A549 treated with dexamethasone at 1 μM for 4 hours (cell line): ENCODE data around the gene MED22. TPM values are rescaled to one million over a fixed set of nuclear protein-coding genes. Genes with fewer than 3 reads are reported as not detected.

Experiments
- total RNA-seq: library from RNA; stranded (reverse); fragments of 200-300 nt; extraction: Qiagen RNA extraction; gene quantifications from 5 replicates; pipeline ENCODE4 v1.2.3, GENCODE V29; 2022

The MED22 gene
- total RNA-seq = 19.2 to 29.6 TPM (median 29.4 TPM) in 5 replicates

DNA sequence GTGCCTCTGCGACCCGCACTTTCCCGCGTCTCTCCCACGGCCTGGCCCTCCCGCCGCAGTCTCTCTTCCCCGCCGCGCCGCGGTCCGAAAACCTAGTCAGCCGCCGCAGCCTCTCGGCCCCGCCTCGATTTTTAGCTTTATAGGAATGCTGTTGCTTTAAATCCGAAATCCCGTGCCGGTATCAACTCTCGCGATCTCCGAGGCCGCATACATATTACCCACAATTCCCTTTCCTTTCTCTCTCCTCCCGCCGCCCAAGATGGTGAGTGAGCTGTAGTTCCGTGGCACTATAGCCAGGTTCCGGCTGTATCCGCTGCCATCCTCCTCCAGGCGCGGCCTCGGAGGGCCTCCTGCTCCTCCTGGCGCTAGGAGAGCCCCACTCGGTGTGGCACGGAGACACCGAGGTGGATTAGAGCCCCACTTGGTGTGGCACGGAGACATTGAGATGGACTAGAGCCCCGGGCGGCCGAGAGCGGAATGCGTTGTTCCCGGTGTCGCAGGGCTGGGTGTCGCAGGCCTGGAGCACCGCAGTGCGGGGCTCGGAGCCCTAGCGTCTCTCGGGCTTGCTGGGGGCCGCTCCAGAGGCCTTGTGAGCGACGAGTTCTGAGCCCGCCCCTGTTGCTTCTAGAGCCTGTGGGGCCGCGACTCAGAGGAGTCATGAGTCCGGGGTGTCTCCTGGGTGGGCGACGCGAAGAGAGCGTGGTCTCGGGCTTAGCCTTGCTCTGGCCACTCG, at the start of gene MED22, which contains the start of gene RPL7A:
TSS of gene MED22 (minus strand) at position 147 of the 733 bp plus-strand sequence. CDS start 1,469 bp downstream, outside the sequence.
TSS of gene RPL7A (plus strand) at position 234 of the 733 bp plus-strand sequence. CDS start at position 260, 26 bp downstream.

DNA sequence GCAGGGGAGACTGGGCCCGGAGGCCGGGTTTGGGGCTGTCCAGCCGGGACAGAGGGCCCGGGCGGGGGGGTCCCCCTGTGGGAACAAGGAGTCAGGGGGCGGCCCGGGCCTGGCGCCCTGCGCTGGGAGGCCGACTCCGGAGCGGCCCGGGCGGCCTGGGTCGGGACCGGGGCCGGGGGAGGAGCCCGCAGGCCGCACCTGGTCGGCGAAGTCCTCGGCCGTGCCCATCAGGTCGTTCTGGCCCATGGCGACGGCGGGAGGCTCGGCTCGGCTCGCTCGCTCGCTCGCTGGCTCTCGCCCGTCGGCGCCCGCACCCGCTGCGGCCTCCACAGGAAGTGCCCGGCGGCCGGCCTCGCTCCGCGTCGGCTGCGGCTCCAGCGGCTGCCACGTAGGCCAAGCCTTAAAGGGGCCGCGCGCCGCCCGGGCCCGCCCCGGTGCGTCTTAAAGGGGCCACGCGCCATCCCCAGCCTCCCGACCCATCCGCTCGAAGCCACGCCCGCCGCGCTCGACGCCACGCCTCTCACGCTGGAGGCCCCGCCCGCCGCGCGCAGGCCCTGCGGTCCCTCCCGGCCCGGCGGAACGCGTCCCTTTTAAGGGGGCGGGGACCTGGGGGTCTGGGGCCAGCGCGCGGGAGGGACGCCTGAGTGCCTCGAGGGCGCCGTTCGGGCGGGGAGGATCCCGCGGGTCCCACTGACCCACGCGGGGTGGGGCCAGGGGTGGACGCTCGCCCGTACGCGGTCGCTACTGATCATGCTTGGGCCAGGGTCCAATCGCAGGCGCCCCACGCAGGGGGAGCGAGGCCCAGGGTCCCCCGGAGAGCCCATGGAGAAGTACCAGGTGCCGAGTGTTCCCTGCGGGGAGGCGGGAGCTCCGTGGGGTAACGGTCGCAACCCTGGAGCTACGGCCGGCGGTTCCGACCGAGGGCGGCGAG, 28.1 kb upstream of the MED22 start, which contains the start of the genes STKLD1 and SURF4:
TSS of gene STKLD1 (plus strand) at position 643 of the 931 bp plus-strand sequence. CDS start at position 751, 108 bp downstream.
TSS of gene SURF4 (minus strand) at position 337 of the 931 bp plus-strand sequence. CDS start at position 246, 91 bp downstream.

DNA sequence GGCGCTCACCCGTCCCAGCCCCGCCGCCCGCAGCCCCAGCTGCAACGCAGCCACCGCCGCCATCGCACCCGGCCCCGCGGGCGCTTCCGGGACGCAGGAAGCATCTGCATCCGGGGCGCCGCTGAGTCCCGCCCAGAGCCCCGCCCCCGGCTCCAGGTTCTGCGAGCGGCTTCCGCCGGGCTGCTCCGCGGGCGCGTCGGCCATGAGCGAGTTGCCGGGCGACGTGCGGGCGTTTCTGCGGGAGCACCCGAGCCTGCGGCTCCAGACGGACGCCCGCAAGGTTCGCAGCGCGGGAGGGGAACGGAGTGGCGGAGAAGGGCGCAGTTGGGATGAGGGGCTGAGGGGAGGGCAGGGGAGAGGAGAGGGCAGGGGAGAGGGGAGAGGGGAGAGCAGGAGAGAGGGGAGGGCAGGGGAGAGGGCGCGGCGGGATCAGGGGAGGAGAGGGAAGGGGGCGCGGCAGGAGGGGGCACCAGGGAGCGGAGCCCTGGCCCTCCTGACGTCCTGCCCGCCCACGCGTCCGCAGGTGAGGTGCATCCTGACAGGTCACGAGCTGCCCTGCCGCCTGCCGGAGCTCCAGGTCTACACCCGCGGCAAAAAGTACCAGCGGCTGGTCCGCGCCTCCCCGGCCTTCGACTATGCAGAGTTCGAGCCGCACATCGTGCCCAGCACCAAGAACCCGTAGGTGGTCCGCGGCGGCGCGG, 8.6 kb upstream of the MED22 start, which contains the start of the genes SURF1 and SURF2:
TSS of gene SURF1 (minus strand) at position 97 of the 701 bp plus-strand sequence. CDS start at position 63, 34 bp downstream.
TSS of gene SURF2 (plus strand) at position 160 of the 701 bp plus-strand sequence. CDS start at position 203, 43 bp downstream.

DNA sequence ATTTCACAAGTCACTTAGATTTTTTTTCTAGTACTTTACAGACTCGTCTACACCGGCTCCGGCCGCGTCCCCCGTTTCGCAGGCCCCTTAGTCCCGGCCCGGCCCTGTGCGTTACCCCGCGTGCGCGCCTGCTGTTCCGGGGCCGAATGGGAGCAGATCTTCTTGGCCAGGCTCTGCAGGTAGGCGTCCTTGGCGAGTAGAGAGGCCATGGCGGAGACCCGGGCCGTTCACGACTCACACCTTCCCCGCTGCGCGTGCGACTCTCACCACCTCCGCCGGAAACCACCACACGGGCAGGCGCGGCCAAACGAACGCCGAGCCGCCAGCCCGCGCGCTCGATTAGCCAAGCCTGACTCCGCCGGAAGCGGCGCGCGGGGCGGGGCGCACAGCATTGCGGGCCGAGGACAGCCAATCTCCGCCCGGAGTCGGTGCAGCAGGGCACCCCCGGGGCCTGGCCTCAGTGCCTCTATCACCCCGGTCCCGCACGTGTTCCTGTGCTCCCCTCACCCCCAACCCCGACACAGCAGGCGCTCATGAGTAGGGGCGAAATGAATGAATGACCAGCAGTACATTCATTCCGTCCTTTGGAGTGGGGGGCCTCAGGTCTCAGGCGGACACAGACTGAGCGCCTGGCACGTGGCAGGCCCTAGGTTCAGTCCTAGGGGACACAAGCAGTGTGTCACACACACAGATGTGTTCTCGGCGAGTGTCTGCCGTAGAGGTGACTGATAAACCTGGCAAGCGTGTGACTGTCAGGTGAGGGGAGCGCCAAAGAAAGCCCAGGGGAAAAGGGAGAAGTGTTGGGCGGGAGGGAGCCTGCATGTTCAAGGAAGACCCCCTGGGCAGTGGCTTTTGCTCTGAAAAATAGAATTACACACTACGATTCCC, 11.8 kb downstream of the MED22 start, which contains the start of gene SURF6:
TSS of gene SURF6 (minus strand) at position 265 of the 888 bp plus-strand sequence. CDS start at position 209, 56 bp downstream.

Other genes with a start within 250 kb of the MED22 start
- gene RALGDS, start 226.9 kb downstream of the MED22 start, total RNA-seq = 19.5 to 31.4 TPM (median 27.6 TPM) in 5 replicates
- gene GBGT1, start 184.2 kb downstream of the MED22 start, total RNA-seq = 0.95 to 2.4 TPM (median 2.1 TPM) in 5 replicates
- gene OBP2B, start 138.9 kb downstream of the MED22 start, total RNA-seq = not detected in 5 replicates
- gene ABO, start 72.9 kb downstream of the MED22 start, total RNA-seq = not detected in 5 replicates
- 19.8 to 27.8 TPM (median 23.8 TPM) in 5 replicates for gene SURF6, start 11.9 kb downstream of the MED22 start, total RNA-seq
- 3,041 to 3,423 TPM (median 3,202 TPM) in 5 replicates for gene RPL7A, start 87 bp upstream of the MED22 start, total RNA-seq
- 36.0 to 40.4 TPM (median 37.1 TPM) in 5 replicates for gene SURF1, start 8.4 kb upstream of the MED22 start, total RNA-seq
- gene SURF2, start 8.4 kb upstream of the MED22 start, total RNA-seq = 40.8 to 52.9 TPM (median 47.3 TPM) in 5 replicates
- 168 to 224 TPM (median 215 TPM) in 5 replicates for gene SURF4, start 27.9 kb upstream of the MED22 start, total RNA-seq
- gene STKLD1, start 28.2 kb upstream of the MED22 start, total RNA-seq = 0.44 to 1.2 TPM (median 0.73 TPM) in 5 replicates
- 27.2 to 37.6 TPM (median 33.8 TPM) in 5 replicates for gene REXO4, start 69.9 kb upstream of the MED22 start, total RNA-seq
- 0.30 to 0.49 TPM (median 0.40 TPM) in 5 replicates for gene ADAMTS13, start 74.2 kb upstream of the MED22 start, total RNA-seq
- 2.5 to 5.0 TPM (median 4.2 TPM) in 5 replicates for gene CACFD1, start 111.8 kb upstream of the MED22 start, total RNA-seq
- gene SLC2A6, start 131.0 kb upstream of the MED22 start, total RNA-seq = 12.7 to 20.1 TPM (median 17.2 TPM) in 5 replicates
- not detected in 5 replicates for gene MYMK, start 176.8 kb upstream of the MED22 start, total RNA-seq
- not detected in 5 replicates for gene ADAMTSL2, start 186.6 kb upstream of the MED22 start, total RNA-seq